HG03520 (cell line): Measurements from ENCODE around the gene LRP1B.

Experiments
- ATAC-seq: cut with Tn5 transposase; IDR thresholded peaks from one replicate; pipeline ENCODE4 v1.9.1; 2021; ENCODE audit warnings: mild to moderate bottlenecking, moderate library complexity; ENCODE audit not compliant: unreplicated experiment

The LRP1B gene

GRCh38 chr2:141526760-141527159, 604.1 kb downstream of the LRP1B start:
- no peak for ATAC-seq

GRCh38 chr2:141524777-141525176, 606.0 kb downstream of the LRP1B start:
- no peak for ATAC-seq

GRCh38 chr2:141523199-141523598, 607.6 kb downstream of the LRP1B start:
- ATAC-seq: no peak

- no peak for ATAC-seq
These were observed 608.1 kb downstream of the LRP1B start for GRCh38 chr2:141522702-141523101.

GRCh38 chr2:141522048-141522447, 608.8 kb downstream of the LRP1B start:
- no peak for ATAC-seq

GRCh38 chr2:141519906-141520305, 610.9 kb downstream of the LRP1B start:
- no peak for ATAC-seq

- ATAC-seq: no peak
These were observed 612.9 kb downstream of the LRP1B start for GRCh38 chr2:141517852-141518421.

GRCh38 chr2:141517180-141517851, 613.5 kb downstream of the LRP1B start:
- no peak for ATAC-seq

GRCh38 chr2:141515931-141516330, 614.9 kb downstream of the LRP1B start:
- ATAC-seq: no peak

- ATAC-seq: peak; percentile 99
These were observed 617.0 kb downstream of the LRP1B start for GRCh38 chr2:141513853-141514252.

- no peak for ATAC-seq
These were observed 621.8 kb downstream of the LRP1B start for GRCh38 chr2:141508806-141509595.

GRCh38 chr2:141508086-141508752, 622.6 kb downstream of the LRP1B start:
- no peak for ATAC-seq

- no peak for ATAC-seq
These were observed 624.7 kb downstream of the LRP1B start for GRCh38 chr2:141506135-141506534.

- ATAC-seq: no peak
These were observed 629.1 kb downstream of the LRP1B start for GRCh38 chr2:141501752-141502151.

GRCh38 chr2:141499123-141499522, 631.7 kb downstream of the LRP1B start:
- ATAC-seq: no peak

- ATAC-seq: no peak
These were observed 632.3 kb downstream of the LRP1B start for GRCh38 chr2:141498561-141498960.

GRCh38 chr2:141497272-141497671, 633.5 kb downstream of the LRP1B start:
- ATAC-seq: no peak

- no peak for ATAC-seq
These were observed 634.0 kb downstream of the LRP1B start for GRCh38 chr2:141496810-141497209.

GRCh38 chr2:141493936-141494335, 636.9 kb downstream of the LRP1B start:
- no peak for ATAC-seq

GRCh38 chr2:141492816-141493215, 638.0 kb downstream of the LRP1B start:
- no peak for ATAC-seq

GRCh38 chr2:141490886-141491285, 639.9 kb downstream of the LRP1B start:
- no peak for ATAC-seq
